WTC11 (cell line): ENCODE results near the gene POLR2M. TPM values are rescaled to one million over a fixed set of nuclear protein-coding genes. Genes with fewer than 3 reads are reported as not detected.

ENCODE experiments used
- AFF4 ChIP-seq: sonication (generic); formaldehyde crosslinking; IDR thresholded peaks from 2 replicates; pipeline ENCODE4 v1.8.1; 2023; ENCODE audit warnings: mild to moderate bottlenecking, missing genetic modification reagents, borderline replicate concordance
- ATF3 ChIP-seq: sonication (generic); formaldehyde crosslinking; conservative IDR thresholded peaks from 2 replicates; pipeline ENCODE4 v1.8.1; 2022; ENCODE audit warnings: mild to moderate bottlenecking, missing genetic modification reagents
- E2F5 ChIP-seq: sonication (generic); formaldehyde crosslinking; IDR thresholded peaks from 2 replicates; pipeline ENCODE4 v1.8.1; 2022; ENCODE audit warnings: mild to moderate bottlenecking, moderate library complexity, missing genetic modification reagents
- ELF4 ChIP-seq: sonication (generic); formaldehyde crosslinking; IDR thresholded peaks from 2 replicates; pipeline ENCODE4 v1.8.1; 2022; ENCODE audit warnings: low read depth, mild to moderate bottlenecking, moderate library complexity, missing genetic modification reagents
- EMX1 ChIP-seq: fragments of 250-450 bp; sonication (Bioruptor Pico); IDR thresholded peaks from 2 replicates; pipeline ENCODE4 v1.8.0; 2021; ENCODE audit warnings: mild to moderate bottlenecking
- ERG ChIP-seq: fragments of 250-450 bp; sonication (Bioruptor Pico); IDR thresholded peaks from 2 replicates; pipeline ENCODE4 v1.8.0; 2021; ENCODE audit warnings: mild to moderate bottlenecking
- GRHL2 ChIP-seq: fragments of 250-450 bp; sonication (Bioruptor Pico); IDR thresholded peaks from 2 replicates; pipeline ENCODE4 v1.8.0; 2022; ENCODE audit warnings: mild to moderate bottlenecking, moderate library complexity; ENCODE audit not compliant: insufficient replicate concordance, severe bottlenecking
- MLX ChIP-seq: sonication (generic); formaldehyde crosslinking; IDR thresholded peaks from 2 replicates; pipeline ENCODE4 v1.8.1; 2023; ENCODE audit warnings: mild to moderate bottlenecking, missing genetic modification reagents, moderate library complexity
- MXD4 ChIP-seq: fragments of 250-450 bp; sonication (Bioruptor Pico); IDR thresholded peaks from 2 replicates; pipeline ENCODE4 v1.8.0; 2021; ENCODE audit warnings: mild to moderate bottlenecking, moderate library complexity, borderline replicate concordance
- NFE2L1 ChIP-seq: sonication (generic); formaldehyde crosslinking; IDR thresholded peaks from 2 replicates; pipeline ENCODE4 v1.8.1; 2023; ENCODE audit warnings: missing genetic modification reagents
- NR3C1 ChIP-seq: sonication (generic); formaldehyde crosslinking; conservative IDR thresholded peaks from 2 replicates; pipeline ENCODE4 v1.8.1; 2023; ENCODE audit warnings: low read depth, mild to moderate bottlenecking, missing genetic modification reagents
- PREB ChIP-seq: sonication (generic); formaldehyde crosslinking; IDR thresholded peaks from 2 replicates; pipeline ENCODE4 v1.8.1; 2022; ENCODE audit warnings: mild to moderate bottlenecking, missing genetic modification reagents, moderate library complexity, borderline replicate concordance
- SMAD4 ChIP-seq: sonication (generic); formaldehyde crosslinking; IDR thresholded peaks from 2 replicates; pipeline ENCODE4 v1.8.0; 2022; ENCODE audit warnings: mild to moderate bottlenecking, missing genetic modification reagents
- TCF7 ChIP-seq: sonication (generic); formaldehyde crosslinking; IDR thresholded peaks from 2 replicates; pipeline ENCODE4 v1.8.0; 2022; ENCODE audit warnings: mild to moderate bottlenecking, low read depth, missing genetic modification reagents, moderate library complexity
- ZNF232 ChIP-seq: sonication (generic); formaldehyde crosslinking; IDR thresholded peaks from 2 replicates; pipeline ENCODE4 v1.8.0; 2022; ENCODE audit warnings: mild to moderate bottlenecking, missing genetic modification reagents
- ZNF263 ChIP-seq: sonication (generic); formaldehyde crosslinking; IDR thresholded peaks from 2 replicates; pipeline ENCODE4 v1.8.1; 2022; ENCODE audit warnings: low read depth, mild to moderate bottlenecking, moderate library complexity, missing genetic modification reagents
- ZNF317 ChIP-seq: sonication (generic); formaldehyde crosslinking; IDR thresholded peaks from 2 replicates; pipeline ENCODE4 v1.8.1; 2023; ENCODE audit warnings: low read depth, mild to moderate bottlenecking, moderate library complexity, missing genetic modification reagents, borderline replicate concordance
- ZNF512 ChIP-seq: sonication (generic); formaldehyde crosslinking; IDR thresholded peaks from 2 replicates; pipeline ENCODE4 v1.8.1; 2022; ENCODE audit warnings: missing genetic modification reagents, borderline replicate concordance
- ZNF532 ChIP-seq: fragments of 250-450 bp; sonication (Bioruptor Pico); IDR thresholded peaks from 2 replicates; pipeline ENCODE4 v1.9.0; 2021; ENCODE audit warnings: mild to moderate bottlenecking, borderline replicate concordance
- ZNF671 ChIP-seq: fragments of 250-450 bp; sonication (Bioruptor Pico); IDR thresholded peaks from 2 replicates; pipeline ENCODE4 v1.8.0; 2021; ENCODE audit warnings: mild to moderate bottlenecking
- total RNA-seq: library from RNA; stranded (reverse); gene quantifications from 3 replicates; pipeline ENCODE4 v1.2.3, GENCODE V29; 2021

POLR2M gene
- total RNA-seq, 1 experiment from 2014 or later = 84.4 TPM

- TF ChIP-seq AFF4 (CRISPR knock-in tag) (no peak), ATF3 (CRISPR knock-in tag) (no peak), PREB (CRISPR knock-in tag) (peak; percentile 8; the same call in 1 of the 2 replicates), ZNF263 (CRISPR knock-in tag) (no peak), MXD4 (CRISPR knock-in tag) (no peak), MLX (CRISPR knock-in tag) (0 out of 2 replicates have a peak, but pooled peaks have one; percentile 77), NFE2L1 (CRISPR knock-in tag) (peak; percentile 13; the same call in 1 of the 2 replicates), ZNF532 (CRISPR knock-in tag) (no peak), ERG (CRISPR knock-in tag) (no peak), TCF7 (no peak), ZNF232 (CRISPR knock-in tag) (no peak; the same call in none of the 2 replicates), EMX1 (CRISPR knock-in tag) (no peak), ZNF317 (CRISPR knock-in tag) (0 out of 2 replicates have a peak, but pooled peaks have one; percentile 40), NR3C1 (0 out of 2 replicates have a peak, but pooled peaks have one; percentile 73), GRHL2 (no peak), E2F5 (CRISPR knock-in tag) (peak; percentile 91), ELF4 (CRISPR knock-in tag) (no peak), ZNF512 (CRISPR knock-in tag) (0 out of 2 replicates have a peak, but pooled peaks have one; percentile 15), SMAD4 (CRISPR knock-in tag) (no peak), ZNF671 (CRISPR knock-in tag) (no peak)
These were observed at the start of gene POLR2M (continued) for GRCh38 chr15:57706405-57707209.
